Vagina (tissue), 2 donors: ENCODE data around the gene PCSK2. TPM values are rescaled to one million over a fixed set of nuclear protein-coding genes. Genes with fewer than 3 reads are reported as not detected.

Experiments
- DNase-seq, 2 donors: peaks; one replicate each; pipeline ENCODE4 v3.0.0-alpha.2; 2017; ENCODE audit errors: extremely low spot score in 2 of 2
- H3K27ac ChIP-seq: fragments of 200-600 bp; sonication (generic); one replicate; pipeline ENCODE4 v1.5.1; 2019
- H3K27me3 ChIP-seq: fragments of 200-600 bp; sonication (generic); one replicate; pipeline ENCODE4 v1.5.1; 2019
- H3K36me3 ChIP-seq, 2 donors: fragments of 200-600 bp; sonication (generic); one replicate each; pipeline ENCODE4 v1.5.1; 2017 to 2019
- H3K4me1 ChIP-seq: fragments of 200-600 bp; sonication (generic); one replicate; pipeline ENCODE4 v1.5.1; 2019
- H3K4me3 ChIP-seq, 2 donors: fragments of 200-600 bp; sonication (generic); 1 replicate in 1 of 2; 2 replicates in 1 of 2; pipeline ENCODE4 v1.5.1; 2016 to 2019
- H3K9me3 ChIP-seq: fragments of 200-600 bp; sonication (generic); one replicate; pipeline ENCODE4 v1.5.1; 2019
- POLR2A ChIP-seq, 2 donors: fragments of 450-650 bp; IDR thresholded peaks; one replicate each; pipeline ENCODE4 v1.6.1; 2017; ENCODE audit warnings: antibody characterized with exemption in 2 of 2, mild to moderate bottlenecking in 2 of 2, moderate library complexity in 2 of 2
- POLR2AphosphoS5 ChIP-seq, 2 donors: sonication (generic); formaldehyde crosslinking; IDR thresholded peaks; one replicate each; pipeline ENCODE4 v1.9.0; 2017; ENCODE audit warnings: antibody characterized with exemption in 2 of 2, mild to moderate bottlenecking in 2 of 2, low read depth in 1 of 2; ENCODE audit not compliant: insufficient read depth in 1 of 2
- intact Hi-C: fragments of 100-400 bp; cut with DNase I; formaldehyde crosslinking; loops from one replicate; pipeline ENCODE4 v1.15.1; 2023
- total RNA-seq: library from RNA; depleted of rRNA; stranded (reverse); fragments of >200 nt; gene quantifications from one replicate; pipeline ENCODE4 v1.2.3, GENCODE V29; 2016
- TF ChIP-seq, protein P1 (sequence below), 3 experiments: fragments of 450-650 bp in 2 of 3; fragments of 200-600 bp in 1 of 3; sonication (generic) in 1 of 3; IDR thresholded peaks; one replicate each; pipeline ENCODE4 v1.5.1; 2017 to 2019; ENCODE audit warnings: antibody characterized with exemption in 3 of 3, mild to moderate bottlenecking in 2 of 3, moderate library complexity in 2 of 3

PCSK2 gene
- total RNA-seq, 1 donor from 2014 or later = 0.98 TPM

DNA sequence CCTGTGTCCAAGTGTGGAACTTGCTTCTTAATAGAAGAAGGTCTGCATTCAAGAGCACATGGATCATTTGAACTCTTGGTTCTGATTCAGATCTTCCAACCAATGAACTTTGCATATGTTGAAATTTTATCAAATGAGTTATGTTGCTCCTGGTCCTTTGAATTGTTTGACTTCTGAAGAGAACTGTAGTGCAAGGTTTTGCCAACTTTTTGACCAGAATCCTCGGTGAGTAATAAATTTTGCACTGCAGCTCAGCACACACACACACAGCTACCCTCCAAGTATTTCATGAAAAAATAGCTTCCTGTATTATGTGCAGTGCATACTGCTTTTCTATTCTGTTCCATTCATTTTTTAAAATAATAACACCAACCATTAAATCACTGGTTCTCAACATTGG lies 236.9 kb downstream of the PCSK2 start:
- DNase-seq = no peak
- Histone ChIP-seq H3K36me3 (no peaks in the 10 kb centered on the region), H3K4me1 (no peaks in the 10 kb centered on the region), H3K4me3 (no peak overlapping the region), H3K27ac (no peak overlapping the region), H3K27me3 (no peaks in the 10 kb centered on the region), H3K9me3 (no peaks in the 10 kb centered on the region)
- TF ChIP-seq, protein P1, sequence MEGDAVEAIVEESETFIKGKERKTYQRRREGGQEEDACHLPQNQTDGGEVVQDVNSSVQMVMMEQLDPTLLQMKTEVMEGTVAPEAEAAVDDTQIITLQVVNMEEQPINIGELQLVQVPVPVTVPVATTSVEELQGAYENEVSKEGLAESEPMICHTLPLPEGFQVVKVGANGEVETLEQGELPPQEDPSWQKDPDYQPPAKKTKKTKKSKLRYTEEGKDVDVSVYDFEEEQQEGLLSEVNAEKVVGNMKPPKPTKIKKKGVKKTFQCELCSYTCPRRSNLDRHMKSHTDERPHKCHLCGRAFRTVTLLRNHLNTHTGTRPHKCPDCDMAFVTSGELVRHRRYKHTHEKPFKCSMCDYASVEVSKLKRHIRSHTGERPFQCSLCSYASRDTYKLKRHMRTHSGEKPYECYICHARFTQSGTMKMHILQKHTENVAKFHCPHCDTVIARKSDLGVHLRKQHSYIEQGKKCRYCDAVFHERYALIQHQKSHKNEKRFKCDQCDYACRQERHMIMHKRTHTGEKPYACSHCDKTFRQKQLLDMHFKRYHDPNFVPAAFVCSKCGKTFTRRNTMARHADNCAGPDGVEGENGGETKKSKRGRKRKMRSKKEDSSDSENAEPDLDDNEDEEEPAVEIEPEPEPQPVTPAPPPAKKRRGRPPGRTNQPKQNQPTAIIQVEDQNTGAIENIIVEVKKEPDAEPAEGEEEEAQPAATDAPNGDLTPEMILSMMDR (IDR thresholded peaks at IDR 0.05) = no peak
- TF ChIP-seq POLR2A (IDR thresholded peaks at IDR 0.05) (no peak), POLR2AphosphoS5 (IDR thresholded peaks at IDR 0.05; ENCODE audit: insufficient read depth in 1 of 2, low read depth in 1 of 2) (no peak)
- intact Hi-C loops = no loop called here

DNA sequence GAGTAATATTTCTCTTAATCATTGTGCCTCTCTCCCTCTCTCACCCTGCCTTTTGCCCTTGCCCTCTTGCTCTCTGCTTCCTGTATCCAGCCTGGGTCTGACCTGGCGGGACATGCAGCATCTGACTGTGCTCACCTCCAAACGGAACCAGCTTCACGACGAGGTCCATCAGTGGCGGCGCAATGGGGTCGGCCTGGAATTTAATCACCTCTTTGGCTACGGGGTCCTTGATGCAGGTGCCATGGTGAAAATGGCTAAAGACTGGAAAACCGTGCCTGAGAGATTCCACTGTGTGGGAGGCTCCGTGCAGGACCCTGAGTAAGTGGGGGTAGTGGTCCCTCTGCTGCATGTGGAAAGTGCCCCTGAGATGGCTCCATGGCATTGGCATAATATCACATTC lies 238.4 kb downstream of the PCSK2 start:
- TF ChIP-seq POLR2A (IDR thresholded peaks at IDR 0.05) (no peak), POLR2AphosphoS5 (IDR thresholded peaks at IDR 0.05; ENCODE audit: insufficient read depth in 1 of 2, low read depth in 1 of 2) (no peak)
- TF ChIP-seq, protein P1 (IDR thresholded peaks at IDR 0.05) = no peak
- intact Hi-C loops = no loop called here
- H3K36me3 ChIP-seq = no peaks in the 10 kb centered on the region
- H3K4me3 ChIP-seq = no peak overlapping the region
- H3K27me3 ChIP-seq = no peaks in the 10 kb centered on the region
- no peak for DNase-seq
- no peaks in the 10 kb centered on the region for H3K9me3 ChIP-seq
- no peaks in the 10 kb centered on the region for H3K4me1 ChIP-seq
- no peak overlapping the region for H3K27ac ChIP-seq

DNA sequence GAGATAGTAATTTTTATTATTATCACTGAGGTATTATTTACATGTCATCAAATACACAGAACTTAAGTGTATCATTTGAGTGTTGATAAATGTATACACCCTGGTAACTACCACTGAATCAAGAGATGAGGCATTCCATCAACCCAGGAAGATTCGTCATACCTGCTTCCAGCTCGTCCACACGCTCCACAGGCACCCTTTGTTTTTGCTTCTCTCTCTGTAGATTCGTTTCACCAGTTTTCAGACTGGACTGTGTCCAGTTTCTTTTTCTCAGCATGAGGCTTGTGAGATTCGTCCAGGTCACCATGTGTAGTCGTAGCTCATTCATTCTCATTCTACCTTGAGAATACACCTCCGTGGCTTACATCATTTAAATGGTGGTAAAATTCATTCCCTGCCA lies 239.8 kb downstream of the PCSK2 start:
- Histone ChIP-seq H3K9me3 (no peaks in the 10 kb centered on the region), H3K4me3 (no peak overlapping the region), H3K27ac (no peak overlapping the region), H3K27me3 (no peaks in the 10 kb centered on the region), H3K36me3 (no peaks in the 10 kb centered on the region), H3K4me1 (no peaks in the 10 kb centered on the region)
- TF ChIP-seq, protein P1 (IDR thresholded peaks at IDR 0.05) = no peak
- no peak for TF ChIP-seq POLR2A (IDR thresholded peaks at IDR 0.05)
- no peak for TF ChIP-seq POLR2AphosphoS5 (IDR thresholded peaks at IDR 0.05; ENCODE audit: insufficient read depth in 1 of 2, low read depth in 1 of 2)
- no peak for DNase-seq
- intact Hi-C loops = no loop called here

DNA sequence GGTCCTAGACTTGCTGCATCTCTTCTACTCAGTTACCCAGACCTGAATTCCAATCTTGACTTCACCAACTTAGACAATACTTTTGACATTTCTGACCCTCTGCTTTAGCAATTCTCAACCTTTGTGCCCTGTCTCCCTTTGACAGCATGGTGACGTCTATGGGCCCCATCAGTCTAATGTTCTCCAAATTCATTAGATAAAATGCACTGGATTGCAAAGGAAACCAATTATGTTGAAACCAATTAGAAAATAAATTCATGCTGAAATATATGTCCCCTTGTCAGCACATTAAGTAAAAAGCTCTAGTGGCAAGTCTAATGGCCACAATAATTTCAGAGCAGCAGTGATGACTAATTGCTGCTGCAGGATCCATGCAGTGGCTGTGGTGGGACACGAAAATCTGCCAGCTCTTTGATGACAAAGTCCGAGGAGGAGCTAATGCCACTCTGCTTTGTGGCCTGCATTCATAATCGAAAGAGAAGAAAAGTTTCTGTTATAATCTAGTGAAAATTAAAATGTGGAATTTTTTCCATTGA lies 240.3 kb downstream of the PCSK2 start:
- H3K27me3 ChIP-seq = no peaks in the 10 kb centered on the region
- H3K36me3 ChIP-seq = no peaks in the 10 kb centered on the region
- TF ChIP-seq POLR2A (IDR thresholded peaks at IDR 0.05) (no peak), POLR2AphosphoS5 (IDR thresholded peaks at IDR 0.05; ENCODE audit: insufficient read depth in 1 of 2, low read depth in 1 of 2) (no peak)
- TF ChIP-seq, protein P1 (IDR thresholded peaks at IDR 0.05) = no peak
- H3K4me1 ChIP-seq = no peaks in the 10 kb centered on the region
- no peak overlapping the region for H3K27ac ChIP-seq
- H3K9me3 ChIP-seq = no peaks in the 10 kb centered on the region
- intact Hi-C loops = no loop called here
- no peak overlapping the region for H3K4me3 ChIP-seq
- DNase-seq = no peak

DNA sequence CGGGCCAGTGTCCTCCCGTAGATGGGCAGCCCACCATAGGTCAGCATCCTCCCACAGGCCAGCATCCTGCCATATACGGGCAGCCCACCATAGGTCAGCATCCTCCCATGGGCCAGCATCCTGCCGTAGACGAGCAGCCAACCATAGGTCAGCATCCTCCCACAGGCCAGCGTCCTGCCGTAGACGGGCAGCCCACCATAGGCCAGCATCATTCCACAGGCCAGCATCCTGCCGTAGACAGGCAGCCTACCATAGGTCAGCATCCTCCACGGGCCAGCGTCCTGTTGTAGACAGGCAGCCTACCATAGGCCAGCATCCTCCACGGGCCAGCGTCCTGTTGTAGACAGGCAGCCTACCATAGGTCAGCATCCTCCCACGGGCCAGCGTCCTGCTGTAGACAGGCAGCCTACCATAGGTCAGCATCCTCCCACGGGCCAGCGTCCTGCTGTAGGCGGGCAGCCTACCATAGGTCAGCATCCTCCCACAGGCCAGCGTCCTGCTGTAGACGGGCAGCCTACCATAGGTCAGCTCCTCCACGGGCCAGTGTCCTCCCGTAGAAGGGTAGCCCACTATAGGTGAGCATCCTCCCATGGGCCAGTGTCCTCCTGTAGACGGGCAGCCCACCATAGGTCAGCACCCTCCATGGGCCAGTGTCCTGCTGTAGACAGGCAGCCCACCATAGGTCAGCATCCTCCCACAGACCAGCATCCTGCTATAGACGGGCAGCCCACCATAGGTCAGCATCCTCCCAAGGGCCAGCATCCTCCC lies 241.4 kb downstream of the PCSK2 start:
- H3K9me3 ChIP-seq = no peaks in the 10 kb centered on the region
- peak in 1 of 2 donors; percentile 75 for DNase-seq
- no peak overlapping the region for H3K27ac ChIP-seq
- TF ChIP-seq POLR2AphosphoS5 (IDR thresholded peaks at IDR 0.05; ENCODE audit: insufficient read depth in 1 of 2, low read depth in 1 of 2) (no peak), POLR2A (IDR thresholded peaks at IDR 0.05) (no peak)
- TF ChIP-seq, protein P1 (IDR thresholded peaks at IDR 0.05) = no peak
- H3K4me3 ChIP-seq = no peak overlapping the region
- intact Hi-C loops = no loop called here
- H3K4me1 ChIP-seq = no peaks in the 10 kb centered on the region
- H3K27me3 ChIP-seq = no peaks in the 10 kb centered on the region
- no peaks in the 10 kb centered on the region for H3K36me3 ChIP-seq
